Coronary artery (tissue), 2 donors: ENCODE data around the gene CETN2.

ENCODE experiments used
- DNase-seq: peaks from one replicate; pipeline ENCODE4 v3.0.0-alpha.2; 2017; ENCODE audit warnings: low spot score
- H3K27ac ChIP-seq, 2 donors: fragments of 200-600 bp; sonication (generic); one replicate each; pipeline ENCODE4 v1.5.1; 2016 to 2019
- H3K4me3 ChIP-seq: fragments of 200-600 bp; sonication (generic); 2 replicates; pipeline ENCODE4 v1.5.1; 2016; ENCODE audit warnings: mild to moderate bottlenecking, moderate library complexity
- CTCF ChIP-seq: fragments of 200-600 bp; sonication (generic); IDR thresholded peaks from one replicate; pipeline ENCODE4 v1.5.1; 2019; ENCODE audit warnings: antibody characterized with exemption

CETN2 gene

DNA sequence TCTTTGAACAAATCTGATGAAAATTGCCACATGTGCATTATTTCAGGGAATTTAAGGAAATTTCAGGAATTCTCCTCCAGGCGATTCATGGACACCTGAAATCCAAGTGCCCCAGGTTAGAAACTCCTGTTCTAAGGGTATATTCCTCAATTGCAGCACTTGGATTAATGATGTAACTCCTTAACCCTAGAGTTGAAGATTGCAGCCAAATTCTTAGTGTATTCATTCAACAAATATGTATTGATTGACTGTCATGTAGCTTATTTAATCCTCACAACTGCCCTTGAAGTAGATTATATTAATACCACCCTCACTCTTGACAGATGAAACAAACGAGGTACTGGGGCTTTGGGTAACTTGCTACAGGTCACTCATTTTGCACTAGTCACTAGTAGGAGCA lies 11.3 kb downstream of the CETN2 start:
- TF ChIP-seq CTCF: no peak

DNA sequence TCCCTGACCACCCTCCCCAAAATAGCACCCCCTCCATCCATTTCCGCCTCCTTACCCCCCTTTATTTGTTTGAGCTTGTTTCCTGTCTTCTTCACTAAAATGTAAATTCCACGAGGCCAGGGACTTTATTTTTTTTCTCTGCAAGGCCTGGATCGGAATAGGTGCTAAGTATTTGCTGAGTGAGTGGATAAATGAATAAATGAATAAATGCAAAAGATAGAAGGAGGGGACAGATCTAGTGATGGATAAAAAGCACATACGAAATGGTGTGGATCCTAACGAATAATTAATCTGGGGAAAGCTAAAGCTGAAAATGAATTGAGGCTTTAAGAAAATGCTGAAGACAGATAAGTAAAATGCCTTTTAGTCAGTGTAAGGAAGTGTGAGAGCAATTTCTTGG lies 12.2 kb downstream of the CETN2 start:
- DNase-seq: no peak
- no peak overlapping the region for H3K27ac ChIP-seq
- H3K4me3 ChIP-seq: no peak overlapping the region
- no peak for TF ChIP-seq CTCF

More for the DNA sequence above, 11.3 kb downstream of the CETN2 start:
- H3K4me3 ChIP-seq: no peak overlapping the region
- H3K27ac ChIP-seq: no peak overlapping the region
- no peak for DNase-seq

GRCh38 chrX:152817078-152817764 lies 13.3 kb downstream of the CETN2 start:
- no peak overlapping the region for H3K4me3 ChIP-seq
- DNase-seq: no peak
- no peak for TF ChIP-seq CTCF
- no peak overlapping the region for H3K27ac ChIP-seq

DNA sequence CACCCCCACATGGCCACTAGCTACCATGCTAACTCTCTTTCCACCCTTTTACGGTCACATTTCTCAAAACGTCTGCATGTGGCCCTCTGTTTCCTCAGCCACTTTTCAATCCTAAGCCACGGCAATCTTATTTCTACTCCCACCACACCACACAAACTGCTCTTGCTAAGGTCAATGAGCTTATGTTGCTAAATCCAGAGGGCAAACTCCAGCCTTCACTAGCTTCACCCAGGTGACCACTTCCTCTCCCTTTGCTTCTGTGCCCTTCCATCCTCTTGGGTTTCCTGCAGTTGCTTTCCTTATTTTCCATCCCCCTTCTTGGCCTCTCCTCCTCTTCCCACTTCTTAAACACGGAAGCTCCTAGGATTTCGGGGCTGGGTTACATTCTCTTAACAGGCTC lies 16.5 kb downstream of the CETN2 start:
- Histone ChIP-seq H3K27ac (no peak overlapping the region), H3K4me3 (no peak overlapping the region)
- TF ChIP-seq CTCF: no peak
- DNase-seq: no peak

GRCh38 chrX:152813206-152813605 lies 17.4 kb downstream of the CETN2 start:
- no peak for DNase-seq
- no peak for TF ChIP-seq CTCF
- H3K27ac ChIP-seq: no peak overlapping the region

GRCh38 chrX:152810403-152810802 lies 20.2 kb downstream of the CETN2 start:
- no peak for DNase-seq
- no peak overlapping the region for H3K4me3 ChIP-seq
- no peak for TF ChIP-seq CTCF
- no peak overlapping the region for H3K27ac ChIP-seq

More at GRCh38 chrX:152813206-152813605, 17.4 kb downstream of the CETN2 start:
- no peak overlapping the region for H3K4me3 ChIP-seq

- no peak for DNase-seq
- Histone ChIP-seq H3K4me3 (no peak overlapping the region), H3K27ac (no peak overlapping the region)
- no peak for TF ChIP-seq CTCF
These were observed 24.5 kb downstream of the CETN2 start for GRCh38 chrX:152806035-152806434.
